HepG2 (cell line): ENCODE data around the gene NOP9. TPM values are rescaled to one million over a fixed set of nuclear protein-coding genes. Genes with fewer than 3 reads are reported as not detected.

Experiments used
- ESRRA ChIP-seq: sonication (generic); formaldehyde crosslinking; IDR thresholded peaks from 2 replicates; pipeline ENCODE4 v1.5.1; 2020; ENCODE audit warnings: mild to moderate bottlenecking, low read depth, missing genetic modification reagents
- FLYWCH1 ChIP-seq: sonication (generic); formaldehyde crosslinking; IDR thresholded peaks from 2 replicates; pipeline ENCODE4 v1.8.1; 2023; ENCODE audit warnings: mild to moderate bottlenecking, missing genetic modification reagents
- HMGA1 ChIP-seq: sonication (generic); formaldehyde crosslinking; conservative IDR thresholded peaks from 2 replicates; pipeline ENCODE4 v1.4.0; 2020; ENCODE audit warnings: missing genetic modification reagents
- KLF15 ChIP-seq: sonication (generic); formaldehyde crosslinking; IDR thresholded peaks from 2 replicates; pipeline ENCODE4 v1.8.1; 2023; ENCODE audit warnings: borderline replicate concordance, mild to moderate bottlenecking, inconsistent platforms, missing genetic modification reagents, mixed read lengths
- MED1 ChIP-seq: sonication (generic); formaldehyde crosslinking; IDR thresholded peaks from 2 replicates; pipeline ENCODE4 v1.4.0; 2020; ENCODE audit warnings: missing genetic modification reagents
- NFE2L1 ChIP-seq: sonication (generic); formaldehyde crosslinking; IDR thresholded peaks from 2 replicates; pipeline ENCODE4 v1.4.0; 2020; ENCODE audit warnings: missing genetic modification reagents, mild to moderate bottlenecking, borderline replicate concordance
- PHF20 ChIP-seq: sonication (generic); formaldehyde crosslinking; IDR thresholded peaks from 2 replicates; pipeline ENCODE4 v1.5.0; 2020; ENCODE audit warnings: mild to moderate bottlenecking, missing genetic modification reagents
- SMAD3 ChIP-seq: sonication (generic); formaldehyde crosslinking; IDR thresholded peaks from 2 replicates; pipeline ENCODE4 v1.4.0; 2020; ENCODE audit warnings: missing genetic modification reagents
- ZBTB7B ChIP-seq: sonication (generic); formaldehyde crosslinking; IDR thresholded peaks from 2 replicates; pipeline ENCODE4 v1.4.0; 2020; ENCODE audit warnings: missing genetic modification reagents
- ZNF232 ChIP-seq: sonication (generic); formaldehyde crosslinking; IDR thresholded peaks from 2 replicates; pipeline ENCODE4 v1.4.0; 2020; ENCODE audit warnings: missing genetic modification reagents, borderline replicate concordance
- ZNF432 ChIP-seq: sonication (generic); formaldehyde crosslinking; IDR thresholded peaks from 2 replicates; pipeline ENCODE4 v1.5.0; 2020; ENCODE audit warnings: missing genetic modification reagents, mild to moderate bottlenecking, borderline replicate concordance
- ZNF496 ChIP-seq: sonication (generic); formaldehyde crosslinking; IDR thresholded peaks from 2 replicates; pipeline ENCODE4 v1.8.1; 2023; ENCODE audit warnings: mild to moderate bottlenecking, moderate library complexity, missing genetic modification reagents; ENCODE audit not compliant: insufficient replicate concordance
- ZNF713 ChIP-seq: sonication (generic); formaldehyde crosslinking; IDR thresholded peaks from 2 replicates; pipeline ENCODE4 v1.4.0; 2020; ENCODE audit warnings: mild to moderate bottlenecking, missing genetic modification reagents
- ZNF768 ChIP-seq: sonication (generic); formaldehyde crosslinking; IDR thresholded peaks from 2 replicates; pipeline ENCODE4 v1.4.0; 2020; ENCODE audit warnings: missing genetic modification reagents
- ZNF883 ChIP-seq: sonication (generic); formaldehyde crosslinking; IDR thresholded peaks from 2 replicates; pipeline ENCODE4 v1.5.1; 2020; ENCODE audit warnings: mild to moderate bottlenecking, missing genetic modification reagents; ENCODE audit errors: not compliant biosample characterization
- polyA plus RNA-seq, 8 experiments: library from polyadenylated mRNA; depleted of rRNA in 3 of 8; stranded (reverse) in 7 of 8; unstranded in 1 of 8; fragments of >200 nt; fragmentation: Illumina TruSeq in 4 of 8; extraction: Trizol in 4 of 8; gene quantifications; 2 replicates each; pipeline versions ENCODE4 v1.2.1 to v1.2.3, GENCODE V29; 2011 to 2016; ENCODE audit warnings: low read depth in 4 of 8, missing spikeins in 1 of 8, mixed read lengths in 1 of 8; ENCODE audit not compliant: insufficient read depth in 1 of 8
- total RNA-seq, 5 experiments: library from RNA; depleted of rRNA; stranded (reverse); fragments of >200 nt; fragmentation: Illumina TruSeq; extraction: Trizol; gene quantifications; 2 replicates each; pipeline ENCODE4 v1.2.3, GENCODE V29; 2016; ENCODE audit warnings: low read depth in 1 of 5
- TF ChIP-seq, protein P1 (sequence below): sonication (generic); formaldehyde crosslinking; IDR thresholded peaks from 2 replicates; pipeline ENCODE4 v1.4.0; 2020; ENCODE audit warnings: missing genetic modification reagents, mild to moderate bottlenecking, borderline replicate concordance
- TF ChIP-seq, protein P2 (sequence below): sonication (generic); formaldehyde crosslinking; IDR thresholded peaks from 2 replicates; pipeline ENCODE4 v1.4.0; 2020; ENCODE audit warnings: missing genetic modification reagents
- TF ChIP-seq, protein P3 (sequence below): sonication (generic); formaldehyde crosslinking; IDR thresholded peaks from 2 replicates; pipeline ENCODE4 v1.4.0; 2020; ENCODE audit warnings: missing genetic modification reagents
- TF ChIP-seq, protein P4 (sequence below): IDR thresholded peaks from 2 replicates; pipeline ENCODE4 v1.6.1; 2012; ENCODE audit warnings: low read depth, low read length, improper control_type of control experiment
- TF ChIP-seq, protein P5 (sequence below): sonication (generic); formaldehyde crosslinking; IDR thresholded peaks from 2 replicates; pipeline ENCODE4 v1.8.1; 2023; ENCODE audit warnings: mild to moderate bottlenecking, missing genetic modification reagents

Gene NOP9
- total and polyA plus RNA-seq, 2 of the 13 experiments (the other 11 are each of a cell fraction or from before 2014, with no cell fraction given), result 24.5 to 61.6 TPM

DNA sequence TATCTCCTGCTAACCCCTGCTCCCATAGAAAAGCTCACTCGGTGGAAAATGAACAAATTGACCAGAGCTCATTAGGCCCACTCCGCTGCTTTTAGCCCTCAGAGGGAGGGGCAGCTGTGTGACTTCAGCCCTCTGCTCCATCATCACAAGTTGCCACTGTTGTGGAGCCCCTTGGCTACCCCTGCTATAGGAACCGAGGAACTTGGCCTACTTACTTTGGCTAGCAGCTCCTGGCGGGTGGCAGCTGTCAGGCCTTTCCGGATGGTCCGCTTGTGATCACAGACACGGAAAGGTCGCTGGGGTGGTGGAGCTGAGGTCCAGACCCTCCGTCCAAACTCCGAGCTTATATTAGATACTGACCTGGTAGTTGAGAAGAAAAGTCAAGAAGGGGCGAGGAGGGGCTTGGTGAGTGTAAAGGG is 7.5 kb downstream of the NOP9 start (continued):
- TF ChIP-seq, protein P1, sequence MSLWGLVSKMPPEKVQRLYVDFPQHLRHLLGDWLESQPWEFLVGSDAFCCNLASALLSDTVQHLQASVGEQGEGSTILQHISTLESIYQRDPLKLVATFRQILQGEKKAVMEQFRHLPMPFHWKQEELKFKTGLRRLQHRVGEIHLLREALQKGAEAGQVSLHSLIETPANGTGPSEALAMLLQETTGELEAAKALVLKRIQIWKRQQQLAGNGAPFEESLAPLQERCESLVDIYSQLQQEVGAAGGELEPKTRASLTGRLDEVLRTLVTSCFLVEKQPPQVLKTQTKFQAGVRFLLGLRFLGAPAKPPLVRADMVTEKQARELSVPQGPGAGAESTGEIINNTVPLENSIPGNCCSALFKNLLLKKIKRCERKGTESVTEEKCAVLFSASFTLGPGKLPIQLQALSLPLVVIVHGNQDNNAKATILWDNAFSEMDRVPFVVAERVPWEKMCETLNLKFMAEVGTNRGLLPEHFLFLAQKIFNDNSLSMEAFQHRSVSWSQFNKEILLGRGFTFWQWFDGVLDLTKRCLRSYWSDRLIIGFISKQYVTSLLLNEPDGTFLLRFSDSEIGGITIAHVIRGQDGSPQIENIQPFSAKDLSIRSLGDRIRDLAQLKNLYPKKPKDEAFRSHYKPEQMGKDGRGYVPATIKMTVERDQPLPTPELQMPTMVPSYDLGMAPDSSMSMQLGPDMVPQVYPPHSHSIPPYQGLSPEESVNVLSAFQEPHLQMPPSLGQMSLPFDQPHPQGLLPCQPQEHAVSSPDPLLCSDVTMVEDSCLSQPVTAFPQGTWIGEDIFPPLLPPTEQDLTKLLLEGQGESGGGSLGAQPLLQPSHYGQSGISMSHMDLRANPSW (CRISPR knock-in tag), result 0 out of 2 replicates have a peak, but pooled peaks have one; percentile 59
- TF ChIP-seq ZNF232 (CRISPR knock-in tag) (peak; percentile 14; the same call in 1 of the 2 replicates), FLYWCH1 (0 out of 2 replicates have a peak, but pooled peaks have one; percentile 13), SMAD3 (no peak), KLF15 (CRISPR knock-in tag) (0 out of 2 replicates have a peak, but pooled peaks have one; percentile 14), MED1 (no peak), ZNF496 (CRISPR knock-in tag) (no peak), ZNF713 (CRISPR knock-in tag) (0 out of 2 replicates have a peak, but pooled peaks have one; percentile 16), ZNF883 (peak; percentile 7), HMGA1 (CRISPR knock-in tag) (no peak), ZNF432 (CRISPR knock-in tag) (no peak), ZNF768 (CRISPR knock-in tag) (peak; percentile 36; the same call in 1 of the 2 replicates), NFE2L1 (peak; percentile 68; the same call in 1 of the 2 replicates), ZBTB7B (0 out of 2 replicates have a peak, but pooled peaks have one; percentile 35), PHF20 (CRISPR knock-in tag) (no peak), ESRRA (no peak)
- TF ChIP-seq, protein P2, sequence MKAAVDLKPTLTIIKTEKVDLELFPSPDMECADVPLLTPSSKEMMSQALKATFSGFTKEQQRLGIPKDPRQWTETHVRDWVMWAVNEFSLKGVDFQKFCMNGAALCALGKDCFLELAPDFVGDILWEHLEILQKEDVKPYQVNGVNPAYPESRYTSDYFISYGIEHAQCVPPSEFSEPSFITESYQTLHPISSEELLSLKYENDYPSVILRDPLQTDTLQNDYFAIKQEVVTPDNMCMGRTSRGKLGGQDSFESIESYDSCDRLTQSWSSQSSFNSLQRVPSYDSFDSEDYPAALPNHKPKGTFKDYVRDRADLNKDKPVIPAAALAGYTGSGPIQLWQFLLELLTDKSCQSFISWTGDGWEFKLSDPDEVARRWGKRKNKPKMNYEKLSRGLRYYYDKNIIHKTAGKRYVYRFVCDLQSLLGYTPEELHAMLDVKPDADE (CRISPR knock-in tag), result 0 out of 2 replicates have a peak, but pooled peaks have one; percentile 24
- TF ChIP-seq, protein P3, sequence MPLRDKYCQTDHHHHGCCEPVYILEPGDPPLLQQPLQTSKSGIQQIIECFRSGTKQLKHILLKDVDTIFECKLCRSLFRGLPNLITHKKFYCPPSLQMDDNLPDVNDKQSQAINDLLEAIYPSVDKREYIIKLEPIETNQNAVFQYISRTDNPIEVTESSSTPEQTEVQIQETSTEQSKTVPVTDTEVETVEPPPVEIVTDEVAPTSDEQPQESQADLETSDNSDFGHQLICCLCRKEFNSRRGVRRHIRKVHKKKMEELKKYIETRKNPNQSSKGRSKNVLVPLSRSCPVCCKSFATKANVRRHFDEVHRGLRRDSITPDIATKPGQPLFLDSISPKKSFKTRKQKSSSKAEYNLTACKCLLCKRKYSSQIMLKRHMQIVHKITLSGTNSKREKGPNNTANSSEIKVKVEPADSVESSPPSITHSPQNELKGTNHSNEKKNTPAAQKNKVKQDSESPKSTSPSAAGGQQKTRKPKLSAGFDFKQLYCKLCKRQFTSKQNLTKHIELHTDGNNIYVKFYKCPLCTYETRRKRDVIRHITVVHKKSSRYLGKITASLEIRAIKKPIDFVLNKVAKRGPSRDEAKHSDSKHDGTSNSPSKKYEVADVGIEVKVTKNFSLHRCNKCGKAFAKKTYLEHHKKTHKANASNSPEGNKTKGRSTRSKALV (CRISPR knock-in tag), result 0 out of 2 replicates have a peak, but pooled peaks have one; percentile 12
- TF ChIP-seq, protein P4, sequence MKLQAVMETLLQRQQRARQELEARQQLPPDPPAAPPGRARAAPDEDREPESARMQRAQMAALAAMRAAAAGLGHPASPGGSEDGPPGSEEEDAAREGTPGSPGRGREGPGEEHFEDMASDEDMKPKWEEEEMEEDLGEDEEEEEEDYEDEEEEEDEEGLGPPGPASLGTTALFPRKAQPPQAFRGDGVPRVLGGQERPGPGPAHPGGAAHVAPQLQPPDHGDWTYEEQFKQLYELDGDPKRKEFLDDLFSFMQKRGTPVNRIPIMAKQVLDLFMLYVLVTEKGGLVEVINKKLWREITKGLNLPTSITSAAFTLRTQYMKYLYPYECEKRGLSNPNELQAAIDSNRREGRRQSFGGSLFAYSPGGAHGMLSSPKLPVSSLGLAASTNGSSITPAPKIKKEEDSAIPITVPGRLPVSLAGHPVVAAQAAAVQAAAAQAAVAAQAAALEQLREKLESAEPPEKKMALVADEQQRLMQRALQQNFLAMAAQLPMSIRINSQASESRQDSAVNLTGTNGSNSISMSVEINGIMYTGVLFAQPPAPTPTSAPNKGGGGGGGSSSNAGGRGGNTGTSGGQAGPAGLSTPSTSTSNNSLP, result peak; percentile 23; the same call in 1 of the 2 replicates
- TF ChIP-seq, protein P5, sequence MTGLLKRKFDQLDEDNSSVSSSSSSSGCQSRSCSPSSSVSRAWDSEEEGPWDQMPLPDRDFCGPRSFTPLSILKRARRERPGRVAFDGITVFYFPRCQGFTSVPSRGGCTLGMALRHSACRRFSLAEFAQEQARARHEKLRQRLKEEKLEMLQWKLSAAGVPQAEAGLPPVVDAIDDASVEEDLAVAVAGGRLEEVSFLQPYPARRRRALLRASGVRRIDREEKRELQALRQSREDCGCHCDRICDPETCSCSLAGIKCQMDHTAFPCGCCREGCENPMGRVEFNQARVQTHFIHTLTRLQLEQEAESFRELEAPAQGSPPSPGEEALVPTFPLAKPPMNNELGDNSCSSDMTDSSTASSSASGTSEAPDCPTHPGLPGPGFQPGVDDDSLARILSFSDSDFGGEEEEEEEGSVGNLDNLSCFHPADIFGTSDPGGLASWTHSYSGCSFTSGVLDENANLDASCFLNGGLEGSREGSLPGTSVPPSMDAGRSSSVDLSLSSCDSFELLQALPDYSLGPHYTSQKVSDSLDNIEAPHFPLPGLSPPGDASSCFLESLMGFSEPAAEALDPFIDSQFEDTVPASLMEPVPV (CRISPR knock-in tag), result peak; percentile 15; the same call in 1 of the 2 replicates
